HG03139 (cell line): ENCODE results near the gene SOX6.

Experiments used
- ATAC-seq: cut with Tn5 transposase; IDR thresholded peaks from one replicate; pipeline ENCODE4 v1.9.1; 2021; ENCODE audit not compliant: unreplicated experiment

Gene SOX6

GRCh38 chr11:16365581-16366228 is 9.4 kb upstream of the SOX6 start:
- ATAC-seq, result no peak

GRCh38 chr11:16364254-16364653 is 7.9 kb upstream of the SOX6 start:
- ATAC-seq, result no peak

GRCh38 chr11:16363706-16364105 is 7.4 kb upstream of the SOX6 start:
- no peak for ATAC-seq

- no peak for ATAC-seq
These were observed 4.9 kb upstream of the SOX6 start for GRCh38 chr11:16361108-16361865.

- ATAC-seq, result no peak
These were observed 3.0 kb upstream of the SOX6 start for GRCh38 chr11:16359369-16359768.

- ATAC-seq, result no peak
These were observed 2.4 kb upstream of the SOX6 start for GRCh38 chr11:16358726-16359125.

GRCh38 chr11:16357775-16358174 is 1.4 kb upstream of the SOX6 start:
- no peak for ATAC-seq

- ATAC-seq, result no peak
These were observed 531 bp upstream of the SOX6 start for GRCh38 chr11:16356761-16357393.

- ATAC-seq, result no peak
These were observed 3.6 kb downstream of the SOX6 start for GRCh38 chr11:16352707-16353106.

- no peak for ATAC-seq
These were observed 6.2 kb downstream of the SOX6 start for GRCh38 chr11:16350125-16350524.

- ATAC-seq, result no peak
These were observed 8.2 kb downstream of the SOX6 start for GRCh38 chr11:16347928-16348685.

GRCh38 chr11:16346975-16347374 is 9.4 kb downstream of the SOX6 start:
- ATAC-seq, result no peak

- ATAC-seq, result no peak
These were observed 14.5 kb downstream of the SOX6 start for GRCh38 chr11:16341853-16342252.

GRCh38 chr11:16338393-16338792 is 18.0 kb downstream of the SOX6 start:
- ATAC-seq, result no peak

- ATAC-seq, result no peak
These were observed 18.7 kb downstream of the SOX6 start for GRCh38 chr11:16337421-16338213.

- ATAC-seq, result no peak
These were observed 19.6 kb downstream of the SOX6 start for GRCh38 chr11:16336721-16337120.

- ATAC-seq, result no peak
These were observed 20.1 kb downstream of the SOX6 start for GRCh38 chr11:16336204-16336603.

- ATAC-seq, result no peak
These were observed 20.9 kb downstream of the SOX6 start for GRCh38 chr11:16335236-16335962.

- ATAC-seq, result no peak
These were observed 29.6 kb downstream of the SOX6 start for GRCh38 chr11:16326679-16327297.

GRCh38 chr11:16322190-16322589 is 34.2 kb downstream of the SOX6 start:
- no peak for ATAC-seq
